GM12891 (cell line): ENCODE data around the gene MAPK14. TPM values are rescaled to one million over a fixed set of nuclear protein-coding genes. Genes with fewer than 3 reads are reported as not detected.
A peak's percentile ranks its signal among the peaks of the same experiment; 100 is the strongest.
"Not testable (repeated sequence)": the region's sequence is repeated elsewhere in the genome, so short reads cannot be mapped to it uniquely, and the experiment has no call there.

Source experiments
- DNase-seq: peaks from one replicate; pipeline ENCODE4 v3.0.0; 2011; ENCODE audit warnings: low spot score; ENCODE audit not compliant: insufficient read length
- FAIRE-seq: peaks from 2 replicates; lab custom pipeline; 2011; peaks lifted over from hg19 to GRCh38; lab: Jason Lieb, UNC
- PAX5 ChIP-seq: IDR thresholded peaks from 2 replicates; pipeline ENCODE4 v1.6.1; 2011; ENCODE audit warnings: low read length, moderate library complexity, mild to moderate bottlenecking; ENCODE audit not compliant: insufficient read depth, severe bottlenecking
- POLR2A ChIP-seq: IDR thresholded peaks from 2 replicates; pipeline ENCODE4 v1.6.1; 2011; ENCODE audit warnings: low read depth, low read length, control low read depth
- POLR2AphosphoS5 ChIP-seq: IDR thresholded peaks from 2 replicates; pipeline ENCODE4 v1.6.1; 2011; ENCODE audit warnings: low read depth, low read length, control low read depth
- POU2F2 ChIP-seq: IDR thresholded peaks from 2 replicates; pipeline ENCODE4 v1.6.1; 2011; ENCODE audit warnings: low read depth, mild to moderate bottlenecking, control low read depth, low read length, moderate library complexity
- SPI1 ChIP-seq: IDR thresholded peaks from 2 replicates; pipeline ENCODE4 v1.6.1; 2011; ENCODE audit warnings: low read depth, low read length, control low read depth
- TAF1 ChIP-seq: IDR thresholded peaks from 2 replicates; pipeline ENCODE4 v1.6.1; 2011; ENCODE audit warnings: low read depth, low read length, control low read depth
- polyA plus RNA-seq: library from polyadenylated mRNA; unstranded; fragments of >200 nt; gene quantifications from one replicate; pipeline ENCODE4 v1.2.1, GENCODE V29; 2012; ENCODE audit warnings: low read depth, missing spikeins, inconsistent platforms; ENCODE audit not compliant: missing spikeins

MAPK14 gene
- polyA plus RNA-seq, result 14.8 TPM

- TF ChIP-seq POLR2AphosphoS5 (peak; percentile 84), POLR2A (peak; percentile 91), TAF1 (peak; percentile 79), PAX5 (peak; percentile 70), POU2F2 (no peak), SPI1 (0 out of 2 replicates have a peak, but pooled peaks have one; percentile 25)
- FAIRE-seq, result peak; percentile 80
- peak; percentile 91 for DNase-seq
Observed at GRCh38 chr6:36027501-36028087, at the start of gene MAPK14. Gene MAPK14 (plus strand): TSS chr6:36027808. CDS start chr6:36028158, 350 bp downstream.

GRCh38 chr6:35980126-35980525 is 47.5 kb upstream of the MAPK14 start:
- not testable (repeated sequence) for DNase-seq, FAIRE-seq

GRCh38 chr6:35980991-35981645 is 46.5 kb upstream of the MAPK14 start:
- no peak for DNase-seq
- TF ChIP-seq TAF1, result no peak
- TF ChIP-seq POLR2AphosphoS5, result no peak
- no peak for TF ChIP-seq POU2F2
- TF ChIP-seq PAX5, result no peak
- TF ChIP-seq POLR2A, result no peak
- TF ChIP-seq SPI1, result no peak
- no peak for FAIRE-seq

- no peak for DNase-seq
- TF ChIP-seq POLR2AphosphoS5 (no peak), TAF1 (no peak), POLR2A (no peak), POU2F2 (no peak), PAX5 (no peak), SPI1 (no peak)
- FAIRE-seq, result no peak
Observed at GRCh38 chr6:35984701-35985100, 42.9 kb upstream of the MAPK14 start.

- FAIRE-seq, DNase-seq: not testable (repeated sequence)
Observed at GRCh38 chr6:35988047-35988446, 39.6 kb upstream of the MAPK14 start.

GRCh38 chr6:35993150-35993549 is 34.5 kb upstream of the MAPK14 start:
- DNase-seq, result no peak
- FAIRE-seq, result no peak
- TF ChIP-seq POLR2A, result no peak

GRCh38 chr6:36000451-36000850 is 27.2 kb upstream of the MAPK14 start:
- no peak for DNase-seq
- TF ChIP-seq POLR2A, result no peak
- no peak for TF ChIP-seq TAF1
- no peak for TF ChIP-seq POLR2AphosphoS5
- TF ChIP-seq POU2F2, result no peak
- no peak for TF ChIP-seq SPI1
- TF ChIP-seq PAX5, result no peak
- FAIRE-seq, result no peak

- DNase-seq (no peak), FAIRE-seq (no peak)
- TF ChIP-seq POLR2A (no peak), PAX5 (no peak), POU2F2 (no peak), SPI1 (no peak), TAF1 (no peak), POLR2AphosphoS5 (no peak)
Observed at GRCh38 chr6:36015666-36016065, 11.9 kb upstream of the MAPK14 start.

GRCh38 chr6:36018339-36018738 is 9.3 kb upstream of the MAPK14 start:
- FAIRE-seq (no peak), DNase-seq (no peak)
- TF ChIP-seq TAF1, result no peak
- no peak for TF ChIP-seq SPI1
- TF ChIP-seq PAX5, result no peak
- TF ChIP-seq POU2F2, result no peak
- no peak for TF ChIP-seq POLR2AphosphoS5
- no peak for TF ChIP-seq POLR2A

GRCh38 chr6:36019167-36019566 is 8.4 kb upstream of the MAPK14 start:
- no peak for TF ChIP-seq POLR2AphosphoS5
- TF ChIP-seq SPI1, result no peak
- no peak for TF ChIP-seq TAF1
- no peak for TF ChIP-seq POLR2A
- TF ChIP-seq PAX5, result no peak
- no peak for TF ChIP-seq POU2F2
- DNase-seq (no peak), FAIRE-seq (no peak)

GRCh38 chr6:36020154-36020553 is 7.5 kb upstream of the MAPK14 start:
- FAIRE-seq (no peak), DNase-seq (no peak)
- TF ChIP-seq PAX5 (no peak), SPI1 (no peak), POLR2A (no peak), POU2F2 (no peak)
